ENCODE results near the gene CRYBB3. TPM values are rescaled to one million over a fixed set of nuclear protein-coding genes. Genes with fewer than 3 reads are reported as not detected.

The CRYBB3 gene
- total and polyA plus RNA-seq, 2 of the 4 experiments (the other 2 are of a cell fraction), result not detected

DNA sequence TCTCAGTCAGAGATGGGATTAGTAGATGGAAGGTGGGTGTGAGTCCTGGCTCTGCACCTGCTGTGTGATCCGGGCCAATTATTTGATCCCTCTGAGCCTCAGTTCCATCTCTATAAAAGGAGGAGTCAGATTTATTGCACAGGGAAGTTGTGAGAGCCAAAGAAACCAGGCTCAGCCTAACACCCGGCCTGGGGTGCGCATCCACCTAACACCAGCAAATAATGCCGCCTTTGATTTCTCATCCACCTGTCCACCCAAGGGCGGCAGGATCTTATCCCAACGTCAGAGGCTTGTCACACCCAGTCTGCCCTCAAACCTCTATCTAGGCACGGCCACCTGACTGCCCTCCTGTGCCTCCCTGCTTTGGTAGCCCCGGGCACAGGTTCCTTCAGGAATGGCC lies 22.1 kb downstream of the CRYBB3 start:
- H3K56ac ChIP-seq (ENCODE audit: extremely low read depth, insufficient read depth, low read length), result no peak overlapping the region
- ChIA-PET CTCF (no interaction called here), POLR2A (ENCODE audit: unreplicated experiment) (no interaction called here)
- no peak overlapping the region for H2BK120ac ChIP-seq (ENCODE audit: low read depth, low read length)
- no peak overlapping the region for H2AK9ac ChIP-seq (replicated peaks; ENCODE audit: low read depth, low read length, poor library complexity)
- no peak overlapping the region for H3K14ac ChIP-seq (replicated peaks; ENCODE audit: low read depth, low read length)
- no peak overlapping the region for H3K18ac ChIP-seq (ENCODE audit: low read depth, low read length)
- H3K9ac ChIP-seq (ENCODE audit: low read depth, low read length), result no peak overlapping the region
- H3K4me3 ChIP-seq (ENCODE audit: insufficient read depth, low read depth, low read length), result no peak overlapping the region
- H3K27me3 ChIP-seq (ENCODE audit: control insufficient read depth, insufficient read depth, low read length), result no peaks in the 10 kb centered on the region; the same call in 1 of the 2 replicates
- no peaks in the 10 kb centered on the region for H3K36me3 ChIP-seq (ENCODE audit: control insufficient read depth, insufficient read depth, low read length)
- H3K4ac ChIP-seq (ENCODE audit: low read depth, low read length), result no peak overlapping the region
- no peak overlapping the region for H3K23ac ChIP-seq (ENCODE audit: low read depth, low read length)
- no peak overlapping the region for H2AFZ ChIP-seq (replicated peaks; ENCODE audit: low read length, poor library complexity)
- dilution Hi-C loops (cut with HindIII; ENCODE audit: low sequenced_read_pairs, unreplicated experiment) (no loop called here), intact Hi-C loops (cut with micrococcal nuclease) (no loop called here), in situ Hi-C loops (cut with MboI; ENCODE audit: low sequenced_read_pairs) (no loop called here)
- H3K9me1 ChIP-seq (ENCODE audit: insufficient read depth, low read length), result no peaks in the 10 kb centered on the region
- no peak overlapping the region for H2BK5ac ChIP-seq (ENCODE audit: low read depth, low read length, poor library complexity, severe bottlenecking)
- no TSS peak for BruUV-seq (replicated peaks)
- no peak overlapping the region for H3K4me2 ChIP-seq (ENCODE audit: low read depth, low read length)
- no peaks in the 10 kb centered on the region for H3K9me3 ChIP-seq (ENCODE audit: control insufficient read depth, insufficient read depth, low read length)
- no peak overlapping the region for H4K5ac ChIP-seq (ENCODE audit: low read depth, low read length)
- TF ChIP-seq MAFK (IDR thresholded peaks at IDR 0.05; ENCODE audit: low read depth, low read length), result no peak
- no peak for TF ChIP-seq NFE2L2 (IDR thresholded peaks at IDR 0.05; ENCODE audit: low read depth, low read length)
- TF ChIP-seq RCOR1 (IDR thresholded peaks at IDR 0.05; ENCODE audit: insufficient replicate concordance, low read length), result no peak
- no peak for TF ChIP-seq RFX5 (IDR thresholded peaks at IDR 0.05; ENCODE audit: low read depth, low read length)
- TF ChIP-seq, protein P1, sequence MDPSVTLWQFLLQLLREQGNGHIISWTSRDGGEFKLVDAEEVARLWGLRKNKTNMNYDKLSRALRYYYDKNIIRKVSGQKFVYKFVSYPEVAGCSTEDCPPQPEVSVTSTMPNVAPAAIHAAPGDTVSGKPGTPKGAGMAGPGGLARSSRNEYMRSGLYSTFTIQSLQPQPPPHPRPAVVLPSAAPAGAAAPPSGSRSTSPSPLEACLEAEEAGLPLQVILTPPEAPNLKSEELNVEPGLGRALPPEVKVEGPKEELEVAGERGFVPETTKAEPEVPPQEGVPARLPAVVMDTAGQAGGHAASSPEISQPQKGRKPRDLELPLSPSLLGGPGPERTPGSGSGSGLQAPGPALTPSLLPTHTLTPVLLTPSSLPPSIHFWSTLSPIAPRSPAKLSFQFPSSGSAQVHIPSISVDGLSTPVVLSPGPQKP (IDR thresholded peaks at IDR 0.05; ENCODE audit: borderline replicate concordance, low read depth, low read length), result no peak
- no peak for TF ChIP-seq RAD21 (IDR thresholded peaks at IDR 0.05; ENCODE audit: low read length)
- TF ChIP-seq, protein P2, sequence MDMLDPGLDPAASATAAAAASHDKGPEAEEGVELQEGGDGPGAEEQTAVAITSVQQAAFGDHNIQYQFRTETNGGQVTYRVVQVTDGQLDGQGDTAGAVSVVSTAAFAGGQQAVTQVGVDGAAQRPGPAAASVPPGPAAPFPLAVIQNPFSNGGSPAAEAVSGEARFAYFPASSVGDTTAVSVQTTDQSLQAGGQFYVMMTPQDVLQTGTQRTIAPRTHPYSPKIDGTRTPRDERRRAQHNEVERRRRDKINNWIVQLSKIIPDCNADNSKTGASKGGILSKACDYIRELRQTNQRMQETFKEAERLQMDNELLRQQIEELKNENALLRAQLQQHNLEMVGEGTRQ (IDR thresholded peaks at IDR 0.05; ENCODE audit: low read depth, low read length), result no peak
- no peak for TF ChIP-seq CHD1 (IDR thresholded peaks at IDR 0.05; ENCODE audit: low read depth, low read length)
- no peak for TF ChIP-seq SMC3 (IDR thresholded peaks at IDR 0.05; ENCODE audit: low read depth, low read length)
- no peak for TF ChIP-seq POLR2A (IDR thresholded peaks at IDR 0.05; ENCODE audit: low read depth, low read length)
- TF ChIP-seq, protein P3, sequence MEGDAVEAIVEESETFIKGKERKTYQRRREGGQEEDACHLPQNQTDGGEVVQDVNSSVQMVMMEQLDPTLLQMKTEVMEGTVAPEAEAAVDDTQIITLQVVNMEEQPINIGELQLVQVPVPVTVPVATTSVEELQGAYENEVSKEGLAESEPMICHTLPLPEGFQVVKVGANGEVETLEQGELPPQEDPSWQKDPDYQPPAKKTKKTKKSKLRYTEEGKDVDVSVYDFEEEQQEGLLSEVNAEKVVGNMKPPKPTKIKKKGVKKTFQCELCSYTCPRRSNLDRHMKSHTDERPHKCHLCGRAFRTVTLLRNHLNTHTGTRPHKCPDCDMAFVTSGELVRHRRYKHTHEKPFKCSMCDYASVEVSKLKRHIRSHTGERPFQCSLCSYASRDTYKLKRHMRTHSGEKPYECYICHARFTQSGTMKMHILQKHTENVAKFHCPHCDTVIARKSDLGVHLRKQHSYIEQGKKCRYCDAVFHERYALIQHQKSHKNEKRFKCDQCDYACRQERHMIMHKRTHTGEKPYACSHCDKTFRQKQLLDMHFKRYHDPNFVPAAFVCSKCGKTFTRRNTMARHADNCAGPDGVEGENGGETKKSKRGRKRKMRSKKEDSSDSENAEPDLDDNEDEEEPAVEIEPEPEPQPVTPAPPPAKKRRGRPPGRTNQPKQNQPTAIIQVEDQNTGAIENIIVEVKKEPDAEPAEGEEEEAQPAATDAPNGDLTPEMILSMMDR (conservative IDR thresholded peaks at IDR 0.05; ENCODE audit: low read depth, low read length), result no peak
- TF ChIP-seq MXI1 (IDR thresholded peaks at IDR 0.05; ENCODE audit: borderline replicate concordance, low read depth, low read length), result no peak
- TF ChIP-seq MAZ (IDR thresholded peaks at IDR 0.05; ENCODE audit: borderline replicate concordance, low read depth, low read length), result no peak
- no peak for TF ChIP-seq BHLHE40 (IDR thresholded peaks at IDR 0.05; ENCODE audit: low read depth, low read length)
- no peak for TF ChIP-seq FOS (IDR thresholded peaks at IDR 0.05; ENCODE audit: low read depth, low read length)
- no peak overlapping the region for H2BK15ac ChIP-seq (ENCODE audit: low read depth, low read length)
- no peaks in the 10 kb centered on the region for H4K20me1 ChIP-seq (ENCODE audit: insufficient read depth, low read length)
- DNase-seq (no peak), ATAC-seq (ENCODE audit: low read depth) (no peak)
- H4K91ac ChIP-seq (ENCODE audit: insufficient read depth, low read depth, low read length), result no peak overlapping the region
- H3K27ac ChIP-seq (ENCODE audit: insufficient read depth, low read length), result no peak overlapping the region
- H3K4me1 ChIP-seq (ENCODE audit: control insufficient read depth, insufficient read depth, low read length), result no peaks in the 10 kb centered on the region
- no peak overlapping the region for H4K8ac ChIP-seq (ENCODE audit: low read depth in 2 of 2, low read length in 2 of 2)
- H2AK5ac ChIP-seq (ENCODE audit: low read depth, low read length), result no peak overlapping the region
- no CpG with 5 or more reads among the region's 8 CpGs for WGBS, 2 experiments (ENCODE audit: extremely low coverage in 2 of 2, insufficient read length in 1 of 2)
- H3K79me1 ChIP-seq (ENCODE audit: low read depth in 1 of 2, low read length in 2 of 2), result no peaks in the 10 kb centered on the region
- H2BK20ac ChIP-seq (ENCODE audit: low read depth, low read length), result no peak overlapping the region
